ENCODE data around the gene ACTA1.
"Not testable (repeated sequence)": the region's sequence is repeated elsewhere in the genome, so short reads cannot be mapped to it uniquely, and the experiment has no call there.

The ACTA1 gene

GRCh38 chr1:229420765-229421164, 13.1 kb downstream of the ACTA1 start:
- TF ChIP-seq, protein P1, sequence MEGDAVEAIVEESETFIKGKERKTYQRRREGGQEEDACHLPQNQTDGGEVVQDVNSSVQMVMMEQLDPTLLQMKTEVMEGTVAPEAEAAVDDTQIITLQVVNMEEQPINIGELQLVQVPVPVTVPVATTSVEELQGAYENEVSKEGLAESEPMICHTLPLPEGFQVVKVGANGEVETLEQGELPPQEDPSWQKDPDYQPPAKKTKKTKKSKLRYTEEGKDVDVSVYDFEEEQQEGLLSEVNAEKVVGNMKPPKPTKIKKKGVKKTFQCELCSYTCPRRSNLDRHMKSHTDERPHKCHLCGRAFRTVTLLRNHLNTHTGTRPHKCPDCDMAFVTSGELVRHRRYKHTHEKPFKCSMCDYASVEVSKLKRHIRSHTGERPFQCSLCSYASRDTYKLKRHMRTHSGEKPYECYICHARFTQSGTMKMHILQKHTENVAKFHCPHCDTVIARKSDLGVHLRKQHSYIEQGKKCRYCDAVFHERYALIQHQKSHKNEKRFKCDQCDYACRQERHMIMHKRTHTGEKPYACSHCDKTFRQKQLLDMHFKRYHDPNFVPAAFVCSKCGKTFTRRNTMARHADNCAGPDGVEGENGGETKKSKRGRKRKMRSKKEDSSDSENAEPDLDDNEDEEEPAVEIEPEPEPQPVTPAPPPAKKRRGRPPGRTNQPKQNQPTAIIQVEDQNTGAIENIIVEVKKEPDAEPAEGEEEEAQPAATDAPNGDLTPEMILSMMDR (IDR thresholded peaks at IDR 0.05; ENCODE audit: insufficient read depth, low read depth, low read length, missing control alignments): no peak
- H3K4me3 ChIP-seq (ENCODE audit: low read length): no peak overlapping the region
- DNase-seq (ENCODE audit: low read depth): peak; percentile 28

GRCh38 chr1:229420224-229420623, 13.7 kb downstream of the ACTA1 start:
- TF ChIP-seq, protein P1 (IDR thresholded peaks at IDR 0.05; ENCODE audit: insufficient read depth, low read depth, low read length, missing control alignments): no peak
- H3K4me3 ChIP-seq (ENCODE audit: low read length): no peak overlapping the region
- DNase-seq (ENCODE audit: low read depth): no peak

- not testable (repeated sequence) for H3K4me3 ChIP-seq (ENCODE audit: low read length)
These were observed 15.3 kb downstream of the ACTA1 start for GRCh38 chr1:229418586-229418985.

DNA sequence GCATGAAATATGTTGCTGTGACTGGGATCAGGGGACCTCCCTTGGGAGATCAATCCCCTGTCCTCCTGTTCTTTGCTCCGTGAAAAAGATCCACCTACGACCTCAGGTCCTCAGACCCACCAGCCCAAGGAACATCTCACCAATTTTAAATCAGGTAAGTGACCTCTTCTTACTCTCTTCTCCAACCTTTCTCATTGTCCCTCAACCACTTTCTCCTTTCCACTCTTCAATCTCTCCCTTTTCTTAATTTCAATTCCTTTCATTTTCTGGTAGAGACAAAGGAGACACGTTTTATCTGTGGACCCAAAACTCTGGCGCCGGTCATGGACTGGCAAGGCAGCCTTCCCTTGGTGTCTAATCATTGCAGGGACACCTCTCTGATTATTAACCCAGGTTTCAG, 21.1 kb downstream of the ACTA1 start:
- H3K4me3 ChIP-seq (ENCODE audit: low read length); DNase-seq (ENCODE audit: low read depth): not testable (repeated sequence)

More at GRCh38 chr1:229418586-229418985, 15.3 kb downstream of the ACTA1 start:
- not testable (repeated sequence) for DNase-seq (ENCODE audit: low read depth)

DNA sequence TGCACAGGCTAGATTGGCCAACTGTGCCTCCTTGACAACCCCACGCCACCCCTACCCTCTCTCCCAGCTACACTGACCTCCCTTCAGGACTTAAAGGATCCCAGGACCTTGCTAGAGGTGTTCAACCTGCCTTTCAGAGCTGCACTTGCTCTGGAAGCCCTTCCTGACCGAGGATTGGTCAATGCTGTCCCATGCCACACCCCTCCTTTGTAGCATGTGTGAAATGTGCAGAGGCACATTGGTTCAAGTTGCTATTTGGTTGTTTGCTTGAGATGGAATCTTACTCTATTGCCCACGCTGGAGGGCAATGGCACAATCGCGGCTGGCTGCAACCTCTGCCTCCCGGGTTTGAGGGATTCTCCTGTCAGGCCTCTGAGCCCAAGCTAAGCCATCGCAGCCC, 21.8 kb downstream of the ACTA1 start:
- DNase-seq (ENCODE audit: low read depth): no peak
- TF ChIP-seq, protein P1 (IDR thresholded peaks at IDR 0.05; ENCODE audit: insufficient read depth, low read depth, low read length, missing control alignments): no peak
- H3K4me3 ChIP-seq (ENCODE audit: low read length): no peak overlapping the region

- no peak overlapping the region for H3K4me3 ChIP-seq (ENCODE audit: low read length)
- DNase-seq (ENCODE audit: low read depth): no peak
- TF ChIP-seq, protein P1 (IDR thresholded peaks at IDR 0.05; ENCODE audit: insufficient read depth, low read depth, low read length, missing control alignments): no peak
These were observed 22.3 kb downstream of the ACTA1 start for GRCh38 chr1:229411434-229412055.

- H3K4me3 ChIP-seq (ENCODE audit: low read length): no peak overlapping the region
- DNase-seq (ENCODE audit: low read depth): peak; percentile 69
- TF ChIP-seq, protein P1 (IDR thresholded peaks at IDR 0.05; ENCODE audit: insufficient read depth, low read depth, low read length, missing control alignments): no peak
These were observed 23.0 kb downstream of the ACTA1 start for GRCh38 chr1:229410692-229411433.

GRCh38 chr1:229410370-229410691, 23.6 kb downstream of the ACTA1 start:
- no peak for DNase-seq (ENCODE audit: low read depth)
- TF ChIP-seq, protein P1 (IDR thresholded peaks at IDR 0.05; ENCODE audit: insufficient read depth, low read depth, low read length, missing control alignments): no peak
- no peak overlapping the region for H3K4me3 ChIP-seq (ENCODE audit: low read length)
